HG03439 (cell line): ENCODE data around the gene OSBPL2.

Source experiments
- ATAC-seq: cut with Tn5 transposase; IDR thresholded peaks from one replicate; pipeline ENCODE4 v1.9.1; 2021; ENCODE audit warnings: mild to moderate bottlenecking, moderate library complexity; ENCODE audit not compliant: unreplicated experiment

OSBPL2 gene

GRCh38 chr20:62219992-62220665, 18.2 kb upstream of the OSBPL2 start, which contains the start of gene HRH3:
Gene HRH3, minus strand, starts transcription at chr20:62220278. Its CDS starts 308 bp downstream, at chr20:62219970.
- no peak for ATAC-seq

- ATAC-seq = no peak
These were observed 17.4 kb upstream of the OSBPL2 start for GRCh38 chr20:62220666-62221568.

GRCh38 chr20:62222266-62222850, 16.0 kb upstream of the OSBPL2 start:
- ATAC-seq = no peak

GRCh38 chr20:62222972-62223371, 15.3 kb upstream of the OSBPL2 start:
- no peak for ATAC-seq

GRCh38 chr20:62223571-62223970, 14.8 kb upstream of the OSBPL2 start:
- ATAC-seq = no peak

GRCh38 chr20:62224113-62224855, 14.0 kb upstream of the OSBPL2 start:
- ATAC-seq = no peak

GRCh38 chr20:62225026-62225425, 13.3 kb upstream of the OSBPL2 start:
- no peak for ATAC-seq

- no peak for ATAC-seq
These were observed 12.3 kb upstream of the OSBPL2 start for GRCh38 chr20:62225820-62226635.

- no peak for ATAC-seq
These were observed 11.4 kb upstream of the OSBPL2 start for GRCh38 chr20:62226707-62227590.

GRCh38 chr20:62227591-62227976, 10.7 kb upstream of the OSBPL2 start:
- no peak for ATAC-seq

GRCh38 chr20:62227977-62228958, 10.1 kb upstream of the OSBPL2 start:
- no peak for ATAC-seq

- no peak for ATAC-seq
These were observed 9.3 kb upstream of the OSBPL2 start for GRCh38 chr20:62228982-62229545.

- ATAC-seq = no peak
These were observed 8.7 kb upstream of the OSBPL2 start for GRCh38 chr20:62229667-62230066.

- no peak for ATAC-seq
These were observed 8.0 kb upstream of the OSBPL2 start for GRCh38 chr20:62230276-62230675.

GRCh38 chr20:62230696-62231095, 7.6 kb upstream of the OSBPL2 start:
- ATAC-seq = no peak

- ATAC-seq = no peak
These were observed 7.0 kb upstream of the OSBPL2 start for GRCh38 chr20:62231292-62231691.

- no peak for ATAC-seq
These were observed 6.1 kb upstream of the OSBPL2 start for GRCh38 chr20:62232194-62232593.
